ENCODE data around the gene PLSCR2.

Gene PLSCR2

DNA sequence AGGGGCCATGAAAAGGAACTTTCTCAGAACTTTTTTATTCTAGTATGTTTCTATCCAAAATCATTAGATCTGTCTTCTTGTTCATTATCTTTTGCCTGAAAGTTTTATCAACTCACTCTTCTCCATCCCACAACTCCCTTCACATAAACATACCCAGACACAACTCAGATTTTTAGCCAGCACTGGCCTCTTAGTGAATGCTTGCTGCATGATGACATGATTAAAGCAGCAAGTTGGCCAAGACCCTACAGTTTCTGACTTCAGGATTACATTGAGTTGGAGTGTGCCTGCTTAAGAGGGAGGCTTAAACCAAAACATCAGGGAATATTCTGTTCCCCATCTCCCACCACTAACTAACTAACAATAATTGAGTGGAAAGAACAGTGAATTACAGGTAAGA lies 38.1 kb downstream of the PLSCR2 start:
- no peak overlapping the region for H3K9ac ChIP-seq (ENCODE audit: low read depth, low read length, poor library complexity, severe bottlenecking)
- no peaks in the 10 kb centered on the region for H3F3A ChIP-seq (ENCODE audit: low read depth)
- no peaks in the 10 kb centered on the region for H3K36me3 ChIP-seq (ENCODE audit: insufficient read depth, low read length)
- no peak overlapping the region for H3K4me3 ChIP-seq (ENCODE audit: low read length, poor library complexity, severe bottlenecking)
- H3K79me2 ChIP-seq (ENCODE audit: insufficient read depth, low read length), result no peaks in the 10 kb centered on the region
- no peaks in the 10 kb centered on the region for H3K9me3 ChIP-seq (ENCODE audit: insufficient read depth, low read depth, low read length)
- H3K9me2 ChIP-seq (replicated peaks; ENCODE audit: low read depth, low read length), result no peaks in the 10 kb centered on the region
- no peak overlapping the region for H2AFZ ChIP-seq (ENCODE audit: low read length)
- H3K27me3 ChIP-seq (ENCODE audit: insufficient read depth, low read length, poor library complexity, severe bottlenecking), result no peaks in the 10 kb centered on the region
- H3K4me1 ChIP-seq (ENCODE audit: insufficient read depth, low read length, poor library complexity, severe bottlenecking), result no peaks in the 10 kb centered on the region
- H4K20me1 ChIP-seq (ENCODE audit: insufficient read depth, low read length, poor library complexity, severe bottlenecking), result no peaks in the 10 kb centered on the region
- no peak for TF ChIP-seq EZH2phosphoT487 (IDR thresholded peaks at IDR 0.05; ENCODE audit: borderline replicate concordance)
- TF ChIP-seq, protein P1, sequence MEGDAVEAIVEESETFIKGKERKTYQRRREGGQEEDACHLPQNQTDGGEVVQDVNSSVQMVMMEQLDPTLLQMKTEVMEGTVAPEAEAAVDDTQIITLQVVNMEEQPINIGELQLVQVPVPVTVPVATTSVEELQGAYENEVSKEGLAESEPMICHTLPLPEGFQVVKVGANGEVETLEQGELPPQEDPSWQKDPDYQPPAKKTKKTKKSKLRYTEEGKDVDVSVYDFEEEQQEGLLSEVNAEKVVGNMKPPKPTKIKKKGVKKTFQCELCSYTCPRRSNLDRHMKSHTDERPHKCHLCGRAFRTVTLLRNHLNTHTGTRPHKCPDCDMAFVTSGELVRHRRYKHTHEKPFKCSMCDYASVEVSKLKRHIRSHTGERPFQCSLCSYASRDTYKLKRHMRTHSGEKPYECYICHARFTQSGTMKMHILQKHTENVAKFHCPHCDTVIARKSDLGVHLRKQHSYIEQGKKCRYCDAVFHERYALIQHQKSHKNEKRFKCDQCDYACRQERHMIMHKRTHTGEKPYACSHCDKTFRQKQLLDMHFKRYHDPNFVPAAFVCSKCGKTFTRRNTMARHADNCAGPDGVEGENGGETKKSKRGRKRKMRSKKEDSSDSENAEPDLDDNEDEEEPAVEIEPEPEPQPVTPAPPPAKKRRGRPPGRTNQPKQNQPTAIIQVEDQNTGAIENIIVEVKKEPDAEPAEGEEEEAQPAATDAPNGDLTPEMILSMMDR (conservative IDR thresholded peaks at IDR 0.05; ENCODE audit: low read length), result no peak
- no peak overlapping the region for H3K4me2 ChIP-seq (ENCODE audit: low read depth, low read length, poor library complexity, severe bottlenecking)

DNA sequence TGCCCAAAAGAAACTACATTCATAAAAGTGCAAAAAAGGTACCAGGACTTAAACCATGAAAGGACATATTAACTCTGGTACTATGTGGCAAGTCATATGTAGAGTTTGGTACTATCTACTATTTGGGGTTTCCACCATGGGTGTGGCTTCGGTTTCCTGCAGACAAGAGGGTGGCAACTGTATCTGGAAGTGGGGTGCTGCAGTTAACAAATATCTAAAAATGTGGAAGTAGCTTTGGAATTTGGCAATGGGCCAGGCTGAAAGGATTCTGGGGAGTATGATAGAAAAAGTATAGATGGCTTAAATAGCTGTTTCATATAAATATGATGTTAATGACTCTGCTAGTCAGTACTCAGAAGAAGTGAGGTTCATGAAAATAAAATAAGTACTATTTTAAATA lies 44.0 kb downstream of the PLSCR2 start:
- Histone ChIP-seq H3K36me3 (ENCODE audit: insufficient read depth, low read length) (no peaks in the 10 kb centered on the region), H2AFZ (ENCODE audit: low read length) (no peak overlapping the region), H4K20me1 (ENCODE audit: insufficient read depth, low read length, poor library complexity, severe bottlenecking) (no peaks in the 10 kb centered on the region), H3K79me2 (ENCODE audit: insufficient read depth, low read length) (no peaks in the 10 kb centered on the region), H3K9me3 (ENCODE audit: insufficient read depth, low read depth, low read length) (no peaks in the 10 kb centered on the region), H3F3A (ENCODE audit: low read depth) (no peaks in the 10 kb centered on the region), H3K9ac (ENCODE audit: low read depth, low read length, poor library complexity, severe bottlenecking) (no peak overlapping the region), H3K27me3 (ENCODE audit: insufficient read depth, low read length, poor library complexity, severe bottlenecking) (no peaks in the 10 kb centered on the region), H3K9me2 (replicated peaks; ENCODE audit: low read depth, low read length) (no peaks in the 10 kb centered on the region), H3K4me3 (ENCODE audit: low read length, poor library complexity, severe bottlenecking) (no peak overlapping the region), H3K4me2 (ENCODE audit: low read depth, low read length, poor library complexity, severe bottlenecking) (no peak overlapping the region), H3K4me1 (ENCODE audit: insufficient read depth, low read length, poor library complexity, severe bottlenecking) (no peaks in the 10 kb centered on the region)
- no peak for TF ChIP-seq EZH2phosphoT487 (IDR thresholded peaks at IDR 0.05; ENCODE audit: borderline replicate concordance)
- TF ChIP-seq, protein P1 (conservative IDR thresholded peaks at IDR 0.05; ENCODE audit: low read length), result no peak

DNA sequence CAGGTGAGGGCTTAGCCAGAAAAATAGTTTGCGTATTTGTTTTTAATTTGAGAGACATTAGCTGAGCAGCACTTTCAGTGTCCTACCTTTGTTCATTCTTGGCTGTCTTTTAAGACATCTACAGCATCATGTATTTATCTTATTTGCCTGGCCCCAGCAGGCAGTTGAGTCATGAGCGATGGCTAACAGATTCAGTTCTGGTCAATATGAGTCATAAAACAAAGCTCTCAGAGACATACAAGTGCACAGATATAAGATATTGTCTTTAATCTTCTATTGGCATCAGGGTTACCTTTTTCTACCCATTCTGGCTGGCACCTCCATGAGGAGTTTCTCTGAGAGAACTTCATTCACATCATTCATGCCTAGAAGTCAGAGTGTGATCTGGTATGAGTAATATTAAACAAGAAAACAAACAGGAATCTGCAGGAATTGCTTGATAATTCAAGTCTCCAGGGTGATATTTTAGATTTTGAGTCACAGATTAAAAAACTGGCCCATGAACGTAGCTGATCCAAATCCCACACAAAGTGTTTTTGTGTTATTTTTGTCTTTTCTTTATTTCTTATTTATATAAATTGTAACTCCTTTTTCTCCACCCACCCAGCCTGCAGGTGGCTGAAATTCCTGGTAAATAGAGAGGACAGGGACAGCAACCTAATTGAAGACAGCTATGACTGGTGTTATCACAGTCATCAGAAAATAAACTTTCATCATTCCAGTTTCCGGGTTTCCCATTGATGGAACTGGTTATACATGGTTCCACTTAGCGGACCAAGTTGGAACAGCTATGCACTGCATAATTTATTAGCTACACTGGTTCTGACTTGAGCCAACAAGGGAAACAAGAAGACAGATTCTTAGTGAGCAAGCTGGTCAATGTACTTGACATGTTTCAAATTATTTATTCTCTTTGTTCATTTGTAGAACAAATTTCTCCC lies 47.3 kb downstream of the PLSCR2 start:
- Histone ChIP-seq H3K79me2 (ENCODE audit: insufficient read depth, low read length) (no peaks in the 10 kb centered on the region), H2AFZ (ENCODE audit: low read length) (no peak overlapping the region), H3K4me1 (ENCODE audit: insufficient read depth, low read length, poor library complexity, severe bottlenecking) (no peaks in the 10 kb centered on the region), H3F3A (ENCODE audit: low read depth) (no peaks in the 10 kb centered on the region), H3K9me3 (ENCODE audit: insufficient read depth, low read depth, low read length) (no peaks in the 10 kb centered on the region), H3K4me3 (ENCODE audit: low read length, poor library complexity, severe bottlenecking) (no peak overlapping the region), H3K9me2 (replicated peaks; ENCODE audit: low read depth, low read length) (no peaks in the 10 kb centered on the region), H3K4me2 (ENCODE audit: low read depth, low read length, poor library complexity, severe bottlenecking) (no peak overlapping the region), H3K9ac (ENCODE audit: low read depth, low read length, poor library complexity, severe bottlenecking) (no peak overlapping the region), H3K36me3 (ENCODE audit: insufficient read depth, low read length) (no peaks in the 10 kb centered on the region), H4K20me1 (ENCODE audit: insufficient read depth, low read length, poor library complexity, severe bottlenecking) (no peaks in the 10 kb centered on the region), H3K27me3 (ENCODE audit: insufficient read depth, low read length, poor library complexity, severe bottlenecking) (no peaks in the 10 kb centered on the region)
- TF ChIP-seq EZH2phosphoT487 (IDR thresholded peaks at IDR 0.05; ENCODE audit: borderline replicate concordance), result no peak
- TF ChIP-seq, protein P1 (conservative IDR thresholded peaks at IDR 0.05; ENCODE audit: low read length), result no peak
